Nephron progenitor cell (in vitro differentiated cells): Measurements from ENCODE around the gene CCNY.

Experiments used
- DNase-seq: peaks from one replicate; pipeline ENCODE4 v3.0.0; 2021
- H3K27ac Mint-ChIP-seq: 2 replicates; pipeline ENCODE4 v1.8.0; 2021; ENCODE audit warnings: mild to moderate bottlenecking, moderate library complexity, mixed read lengths
- H3K27me3 Mint-ChIP-seq: 2 replicates; pipeline ENCODE4 v1.8.0; 2021; ENCODE audit warnings: mild to moderate bottlenecking, low read depth, mixed read lengths; ENCODE audit not compliant: poor library complexity
- H3K36me3 Mint-ChIP-seq: 2 replicates; pipeline ENCODE4 v1.8.0; 2021; ENCODE audit warnings: low read depth, mixed read lengths
- H3K4me1 Mint-ChIP-seq: 2 replicates; pipeline ENCODE4 v1.8.0; 2021; ENCODE audit warnings: mixed read lengths
- H3K4me3 Mint-ChIP-seq: 2 replicates; pipeline ENCODE4 v1.8.0; 2021; ENCODE audit warnings: mild to moderate bottlenecking, moderate library complexity, mixed read lengths
- H3K9me3 Mint-ChIP-seq: 2 replicates; pipeline ENCODE4 v1.8.0; 2021; ENCODE audit warnings: mild to moderate bottlenecking, moderate library complexity, mixed read lengths
- CTCF ChIP-seq: fragments of 200-600 bp; sonication (generic); IDR thresholded peaks from 2 replicates; pipeline ENCODE4 v1.5.0; 2021; ENCODE audit warnings: antibody characterized with exemption

The CCNY gene

GRCh38 chr10:35572583-35572982, 236.3 kb downstream of the CCNY start:
- Mint-ChIP-seq H3K9me3 (peaks cover 3% of the 10 kb centered on the region), H3K27me3 (no peaks in the 10 kb centered on the region), H3K4me3 (no peak overlapping the region), H3K4me1 (peaks cover 18% of the 10 kb centered on the region), H3K27ac (no peak overlapping the region), H3K36me3 (peaks cover 33% of the 10 kb centered on the region)
- no peak for DNase-seq
- TF ChIP-seq CTCF = no peak

GRCh38 chr10:35573796-35574195, 237.5 kb downstream of the CCNY start:
- Mint-ChIP-seq H3K9me3 (peaks cover 8% of the 10 kb centered on the region), H3K4me1 (peaks cover 13% of the 10 kb centered on the region), H3K27me3 (no peaks in the 10 kb centered on the region), H3K36me3 (peaks cover 22% of the 10 kb centered on the region), H3K27ac (no peak overlapping the region), H3K4me3 (no peak overlapping the region)
- DNase-seq = no peak
- TF ChIP-seq CTCF = no peak

GRCh38 chr10:35574924-35575352, 238.6 kb downstream of the CCNY start:
- no peak for TF ChIP-seq CTCF
- Mint-ChIP-seq H3K9me3 (peaks cover 8% of the 10 kb centered on the region), H3K4me3 (no peak overlapping the region), H3K27ac (no peak overlapping the region), H3K4me1 (peaks cover 10% of the 10 kb centered on the region), H3K27me3 (no peaks in the 10 kb centered on the region), H3K36me3 (peaks cover 12% of the 10 kb centered on the region)
- no peak for DNase-seq

GRCh38 chr10:35575640-35576039, 239.3 kb downstream of the CCNY start:
- no peaks in the 10 kb centered on the region for H3K27me3 Mint-ChIP-seq
- H3K4me1 Mint-ChIP-seq = peaks cover 14% of the 10 kb centered on the region
- no peak overlapping the region for H3K4me3 Mint-ChIP-seq
- peaks cover 8% of the 10 kb centered on the region for H3K9me3 Mint-ChIP-seq
- H3K27ac Mint-ChIP-seq = no peak overlapping the region
- no peak for DNase-seq
- no peak for TF ChIP-seq CTCF
- peaks cover 12% of the 10 kb centered on the region for H3K36me3 Mint-ChIP-seq

GRCh38 chr10:35576730-35577129, 240.4 kb downstream of the CCNY start:
- DNase-seq = no peak
- no peak overlapping the region for H3K27ac Mint-ChIP-seq
- peaks cover 17% of the 10 kb centered on the region for H3K4me1 Mint-ChIP-seq
- no peak for TF ChIP-seq CTCF
- no peak overlapping the region for H3K4me3 Mint-ChIP-seq
- H3K27me3 Mint-ChIP-seq = peaks cover 5% of the 10 kb centered on the region
- peaks cover 8% of the 10 kb centered on the region for H3K9me3 Mint-ChIP-seq
- peaks cover 12% of the 10 kb centered on the region for H3K36me3 Mint-ChIP-seq

GRCh38 chr10:35577926-35578617, 241.8 kb downstream of the CCNY start:
- no peak for DNase-seq
- peaks cover 17% of the 10 kb centered on the region for H3K4me1 Mint-ChIP-seq
- peaks cover 5% of the 10 kb centered on the region for H3K27me3 Mint-ChIP-seq
- TF ChIP-seq CTCF = no peak
- H3K27ac Mint-ChIP-seq = no peak overlapping the region
- peaks cover 6% of the 10 kb centered on the region for H3K36me3 Mint-ChIP-seq
- H3K4me3 Mint-ChIP-seq = no peak overlapping the region
- peaks cover 8% of the 10 kb centered on the region for H3K9me3 Mint-ChIP-seq
